Activated CD8-positive, alpha-beta memory T cell treated with anti-CD3 and anti-CD28 coated beads, Interleukin-2, amount 50 U/mL, for 24 hours (primary cell): Measurements from ENCODE around the gene ARPC1B.
"Not testable (repeated sequence)": the region's sequence is repeated elsewhere in the genome, so short reads cannot be mapped to it uniquely, and the experiment has no call there.

ENCODE experiments used
- DNase-seq: peaks from one replicate; pipeline ENCODE4 v3.0.0-alpha.2; 2020; ENCODE audit errors: extremely low read depth

The ARPC1B gene

GRCh38 chr7:99374111-99375064 lies at the start of gene ARPC1B:
Gene ARPC1B, plus strand, starts transcription at chr7:99374730. Its CDS starts 10,985 bp downstream, at chr7:99385715.
- no peak for DNase-seq

- DNase-seq: no peak
Observed at GRCh38 chr7:99325001-99325493, 49.5 kb upstream of the ARPC1B start.

- peak; percentile 72 for DNase-seq
Observed at GRCh38 chr7:99325592-99326407, 48.7 kb upstream of the ARPC1B start, which contains the start of gene ARPC1A. Gene ARPC1A, plus strand, starts transcription at chr7:99325898. Its CDS starts 7,456 bp downstream, at chr7:99333354.

- DNase-seq: no peak
Observed at GRCh38 chr7:99326408-99326782, 48.1 kb upstream of the ARPC1B start.

- DNase-seq: not testable (repeated sequence)
Observed at GRCh38 chr7:99330314-99330961, 44.1 kb upstream of the ARPC1B start.

- DNase-seq: no peak
Observed at GRCh38 chr7:99331002-99331401, 43.5 kb upstream of the ARPC1B start.

- no peak for DNase-seq
Observed at GRCh38 chr7:99339595-99339994, 34.9 kb upstream of the ARPC1B start.

- no peak for DNase-seq
Observed at GRCh38 chr7:99340659-99341058, 33.9 kb upstream of the ARPC1B start.

- no peak for DNase-seq
Observed at GRCh38 chr7:99344061-99344647, 30.4 kb upstream of the ARPC1B start.

- DNase-seq: not testable (repeated sequence)
Observed at GRCh38 chr7:99350641-99351040, 23.9 kb upstream of the ARPC1B start.

GRCh38 chr7:99352247-99352646 lies 22.3 kb upstream of the ARPC1B start:
- no peak for DNase-seq

GRCh38 chr7:99355098-99355497 lies 19.4 kb upstream of the ARPC1B start:
- DNase-seq: no peak

GRCh38 chr7:99357701-99358490 lies 16.6 kb upstream of the ARPC1B start:
- DNase-seq: no peak

GRCh38 chr7:99358521-99358920 lies 16.0 kb upstream of the ARPC1B start:
- not testable (repeated sequence) for DNase-seq

GRCh38 chr7:99359465-99360154 lies 14.9 kb upstream of the ARPC1B start:
- DNase-seq: no peak

GRCh38 chr7:99362801-99363200 lies 11.7 kb upstream of the ARPC1B start:
- no peak for DNase-seq

- DNase-seq: no peak
Observed at GRCh38 chr7:99363286-99363685, 11.2 kb upstream of the ARPC1B start.

GRCh38 chr7:99365318-99366141 lies 9.0 kb upstream of the ARPC1B start:
- DNase-seq: no peak

GRCh38 chr7:99366646-99367045 lies 7.9 kb upstream of the ARPC1B start:
- no peak for DNase-seq
